Caco-2 (cell line): Measurements from ENCODE around the gene CLDN14. TPM values are rescaled to one million over a fixed set of nuclear protein-coding genes. Genes with fewer than 3 reads are reported as not detected.

Experiments
- BruUV-seq: library from RNA; stranded (reverse); fragments of 400-500 nt; replicated peaks from 2 replicates; lab custom pipeline; 2021; lab: Mats Ljungman, UMichigan
- CTCF ChIA-PET: fragments of 300-600 bp; sonication (Branson Sonifier 250); formaldehyde crosslinking; loops from one replicate; lab custom pipeline; 2022; ENCODE audit warnings: antibody characterized with exemption; lab: Charles Lee
- POLR2A ChIA-PET: fragments of 300-600 bp; sonication (Branson Sonifier 250); formaldehyde crosslinking; loops from one replicate; lab custom pipeline; 2022; ENCODE audit warnings: antibody characterized with exemption; lab: Charles Lee
- DNase-seq, 2 experiments: peaks; one replicate each; pipeline versions ENCODE4 v3.0.0 to v3.0.0-alpha.2; 2020 to 2022
- H3K27me3 ChIP-seq: replicated peaks from 2 replicates; pipeline ENCODE4 v1.6.0; 2011; ENCODE audit warnings: low read length; ENCODE audit not compliant: control insufficient read depth, insufficient read depth
- H3K36me3 ChIP-seq: 2 replicates; pipeline ENCODE4 v1.5.1; 2011; ENCODE audit warnings: low read length; ENCODE audit not compliant: control insufficient read depth, insufficient read depth
- H3K4me1 ChIP-seq: fragments of 250-450 bp; sonication (Bioruptor Pico); 2 replicates; pipeline ENCODE4 v1.5.1; 2020; ENCODE audit warnings: mild to moderate bottlenecking
- H3K4me3 ChIP-seq: 2 replicates; pipeline ENCODE4 v1.5.1; 2011; ENCODE audit warnings: low read depth, mild to moderate bottlenecking, control low read depth, low read length
- H3K9me3 ChIP-seq: fragments of 250-450 bp; sonication (Bioruptor Pico); 2 replicates; pipeline ENCODE4 v1.5.1; 2020; ENCODE audit warnings: mild to moderate bottlenecking, moderate library complexity
- H3K27ac Mint-ChIP-seq: one replicate; pipeline ENCODE4 v1.8.0; 2022; ENCODE audit warnings: mixed read lengths; ENCODE audit not compliant: unreplicated experiment
- H3K27me3 Mint-ChIP-seq: one replicate; pipeline ENCODE4 v1.8.0; 2022; ENCODE audit warnings: mixed read lengths; ENCODE audit not compliant: insufficient read depth, unreplicated experiment
- H3K36me3 Mint-ChIP-seq: one replicate; pipeline ENCODE4 v1.8.0; 2022; ENCODE audit warnings: mild to moderate bottlenecking, mixed read lengths; ENCODE audit not compliant: insufficient read depth, unreplicated experiment
- H3K4me1 Mint-ChIP-seq: one replicate; pipeline ENCODE4 v1.8.0; 2022; ENCODE audit warnings: low read depth, mixed read lengths; ENCODE audit not compliant: unreplicated experiment
- H3K4me3 Mint-ChIP-seq: one replicate; pipeline ENCODE4 v1.8.0; 2022; ENCODE audit warnings: mild to moderate bottlenecking, moderate library complexity, mixed read lengths; ENCODE audit not compliant: unreplicated experiment
- H3K9me3 Mint-ChIP-seq: one replicate; pipeline ENCODE4 v1.8.0; 2022; ENCODE audit warnings: mixed read lengths; ENCODE audit not compliant: unreplicated experiment
- CTCF ChIP-seq, 2 experiments: fragments of 200-600 bp in 1 of 2; IDR thresholded peaks; 1 replicate in 1 of 2; 2 replicates in 1 of 2; pipeline versions ENCODE4 v1.5.1 to v1.8.0; 2011 to 2022; ENCODE audit warnings: antibody characterized with exemption in 1 of 2, control low read depth in 1 of 2, inconsistent platforms in 1 of 2, low read depth in 1 of 2, low read length in 1 of 2, mild to moderate bottlenecking in 1 of 2, moderate library complexity in 1 of 2; ENCODE audit not compliant: insufficient read depth in 1 of 2, severe bottlenecking in 1 of 2, unreplicated experiment in 1 of 2
- intact Hi-C: fragments of 100-400 bp; cut with micrococcal nuclease; formaldehyde crosslinking; loops from one replicate; pipeline ENCODE4 v1.10.0; 2022; ENCODE audit not compliant: unreplicated experiment
- total RNA-seq: library from RNA; stranded (reverse); gene quantifications from 2 replicates; pipeline ENCODE4 v1.2.3, GENCODE V29; 2022

Gene CLDN14
- total RNA-seq, 1 experiment from 2014 or later: not detected

GRCh38 chr21:36478941-36479340, 981 bp downstream of the CLDN14 start:
- Mint-ChIP-seq H3K36me3 (no peaks in the 10 kb centered on the region), H3K27me3 (no peaks in the 10 kb centered on the region), H3K9me3 (no peaks in the 10 kb centered on the region), H3K4me3 (no peak overlapping the region), H3K27ac (no peak overlapping the region), H3K4me1 (peaks cover 25% of the 10 kb centered on the region)
- Histone ChIP-seq H3K27me3 (no peaks in the 10 kb centered on the region), H3K36me3 (no peaks in the 10 kb centered on the region), H3K9me3 (no peaks in the 10 kb centered on the region), H3K4me1 (peaks cover 28% of the 10 kb centered on the region), H3K4me3 (no peak overlapping the region)
- DNase-seq: no peak
- POLR2A ChIA-PET: no interaction called here
- intact Hi-C loops: no loop called here
- no TSS peak for BruUV-seq
- CTCF ChIA-PET: interaction anchor here (2.2 kb wide), 1 partner anchor 49 kb away, joined by 5 read pairs; no protein-coding TSS in a partner anchor
- no peak for TF ChIP-seq CTCF (IDR thresholded peaks at IDR 0.05; ENCODE audit: insufficient read depth in 1 of 2, low read depth in 1 of 2, low read length in 1 of 2, severe bottlenecking in 1 of 2, unreplicated experiment in 1 of 2)

GRCh38 chr21:36478207-36478701, 1.7 kb downstream of the CLDN14 start:
- Histone ChIP-seq H3K9me3 (no peaks in the 10 kb centered on the region), H3K4me3 (no peak overlapping the region), H3K27me3 (no peaks in the 10 kb centered on the region), H3K36me3 (no peaks in the 10 kb centered on the region), H3K4me1 (peaks cover 28% of the 10 kb centered on the region)
- Mint-ChIP-seq H3K27me3 (no peaks in the 10 kb centered on the region), H3K36me3 (no peaks in the 10 kb centered on the region), H3K27ac (no peak overlapping the region), H3K4me3 (no peak overlapping the region), H3K9me3 (peaks cover 4% of the 10 kb centered on the region), H3K4me1 (peaks cover 25% of the 10 kb centered on the region)
- CTCF ChIA-PET: interaction anchor here (2.2 kb wide), 1 partner anchor 48 kb away, joined by 5 read pairs; no protein-coding TSS in a partner anchor
- DNase-seq: no peak
- intact Hi-C loops: no loop called here
- BruUV-seq: no TSS peak
- POLR2A ChIA-PET: no interaction called here
- TF ChIP-seq CTCF (IDR thresholded peaks at IDR 0.05; ENCODE audit: insufficient read depth in 1 of 2, low read depth in 1 of 2, low read length in 1 of 2, severe bottlenecking in 1 of 2, unreplicated experiment in 1 of 2): no peak

GRCh38 chr21:36477559-36477958, 2.4 kb downstream of the CLDN14 start:
- Mint-ChIP-seq H3K36me3 (no peaks in the 10 kb centered on the region), H3K27ac (no peak overlapping the region), H3K4me3 (no peak overlapping the region), H3K27me3 (no peaks in the 10 kb centered on the region), H3K4me1 (peaks cover 21% of the 10 kb centered on the region), H3K9me3 (peaks cover 6% of the 10 kb centered on the region)
- H3K27me3 ChIP-seq: no peaks in the 10 kb centered on the region
- no peak overlapping the region for H3K4me3 ChIP-seq
- H3K9me3 ChIP-seq: no peaks in the 10 kb centered on the region
- no peak for DNase-seq
- TF ChIP-seq CTCF (IDR thresholded peaks at IDR 0.05; ENCODE audit: insufficient read depth in 1 of 2, low read depth in 1 of 2, low read length in 1 of 2, severe bottlenecking in 1 of 2, unreplicated experiment in 1 of 2): no peak
- H3K36me3 ChIP-seq: no peaks in the 10 kb centered on the region
- no TSS peak for BruUV-seq
- intact Hi-C loops: no loop called here
- peaks cover 28% of the 10 kb centered on the region for H3K4me1 ChIP-seq
- ChIA-PET POLR2A (no interaction called here), CTCF (interaction anchor here (0.6 to 2.2 kb wide), 2 partner anchors 47 to 1351 kb away, joined by 4 to 5 read pairs; no protein-coding TSS in a partner anchor)
